Measurements from ENCODE around the gene PARP12. TPM values are rescaled to one million over a fixed set of nuclear protein-coding genes. Genes with fewer than 3 reads are reported as not detected.

PARP12 gene
- total and polyA plus RNA-seq, 11 donors = 6.8 to 65.9 (median 12.6) TPM

- Histone ChIP-seq H3K27me3 (no peaks in the 10 kb centered on the region), H3K4me1 (peaks cover 0 to 9% (median 0%) of the 10 kb centered on the region in 12 donors), H3K4me3 (no peak overlapping the region), H3K27ac (no peak overlapping the region), H3K9me3 (no peaks in the 10 kb centered on the region), H3K36me3 (no peaks in the 10 kb centered on the region)
- intact Hi-C loops (cut with DNase I) = loop anchor here in 2 of 10 donors (10.0 kb wide), 2 partner anchors 178 to 218 kb away; partner anchors contain the start of gene HIPK2 (in 1 of the 2)
- no peak for ATAC-seq
- WGBS, 4 donors = 83 to 88% (median 84%) methylated on average over 14 of the region's 14 CpGs
- TF ChIP-seq CTCF (IDR thresholded peaks at IDR 0.05) = no peak
- no peak for TF ChIP-seq POLR2A (IDR thresholded peaks at IDR 0.05)
- DNase-seq = no peak
Measured at GRCh38 chr7:139992353-139993044, 70.3 kb downstream of the PARP12 start.

GRCh38 chr7:139991911-139992310 is 70.8 kb downstream of the PARP12 start:
- Histone ChIP-seq H3K27ac (no peak overlapping the region), H3K36me3 (no peaks in the 10 kb centered on the region), H3K4me1 (peaks cover 0 to 9% (median 0%) of the 10 kb centered on the region in 12 donors), H3K27me3 (no peaks in the 10 kb centered on the region), H3K9me3 (no peaks in the 10 kb centered on the region), H3K4me3 (no peak overlapping the region)
- TF ChIP-seq POLR2A (IDR thresholded peaks at IDR 0.05) (no peak), CTCF (IDR thresholded peaks at IDR 0.05) (no peak)
- intact Hi-C loops (cut with DNase I) = loop anchor here in 2 of 10 donors (10.0 kb wide), 2 partner anchors 177 to 217 kb away; partner anchors contain the start of gene HIPK2 (in 1 of the 2)
- WGBS, 4 donors = 71 to 91% (median 82%) methylated on average over 5 to 6 of the region's 6 CpGs
- ATAC-seq (no peak), DNase-seq (no peak)

- Histone ChIP-seq H3K27ac (no peak overlapping the region), H3K4me3 (no peak overlapping the region), H3K4me1 (peaks cover 0 to 9% (median 0%) of the 10 kb centered on the region in 12 donors), H3K27me3 (no peaks in the 10 kb centered on the region), H3K9me3 (no peaks in the 10 kb centered on the region), H3K36me3 (no peaks in the 10 kb centered on the region)
- intact Hi-C loops (cut with DNase I) = loop anchor here in 2 of 10 donors (10.0 kb wide), 2 partner anchors 176 to 216 kb away; partner anchors contain the start of gene HIPK2 (in 1 of the 2)
- DNase-seq = no peak
- ATAC-seq = no peak
- no peak for TF ChIP-seq CTCF (IDR thresholded peaks at IDR 0.05)
- TF ChIP-seq POLR2A (IDR thresholded peaks at IDR 0.05) = no peak
- 77 to 88% (median 84%) methylated on average over 5 of the region's 5 CpGs for WGBS, 4 donors
Measured at GRCh38 chr7:139991269-139991666, 71.5 kb downstream of the PARP12 start.

- H3K27me3 ChIP-seq = no peaks in the 10 kb centered on the region
- no peak overlapping the region for H3K4me3 ChIP-seq
- H3K27ac ChIP-seq = no peak overlapping the region
- TF ChIP-seq POLR2A (IDR thresholded peaks at IDR 0.05) (no peak), CTCF (IDR thresholded peaks at IDR 0.05) (no peak)
- H3K4me1 ChIP-seq = peaks cover 0 to 9% (median 0%) of the 10 kb centered on the region in 12 donors
- ATAC-seq (no peak), DNase-seq (no peak)
- H3K9me3 ChIP-seq = no peaks in the 10 kb centered on the region
- H3K36me3 ChIP-seq = no peaks in the 10 kb centered on the region
- intact Hi-C loops (cut with DNase I) = loop anchor here in 2 of 10 donors (10.0 kb wide), 2 partner anchors 176 to 216 kb away; partner anchors contain the start of gene HIPK2 (in 1 of the 2)
- WGBS, 4 donors = 95 to 97% (median 96%) methylated on average over 22 of the region's 22 CpGs
Measured at GRCh38 chr7:139990571-139991268, 72.0 kb downstream of the PARP12 start.
